Stimulated activated CD4-positive, alpha-beta T cell treated with anti-CD3 and anti-CD28 coated beads, Interleukin-1b, Interleukin-23, amount 100 ng/mL, for 48 hours (primary cell): Measurements from ENCODE around the gene STING1.
"Not testable (repeated sequence)": the region's sequence is repeated elsewhere in the genome, so short reads cannot be mapped to it uniquely, and the experiment has no call there.

Experiments
- DNase-seq: peaks from one replicate; pipeline ENCODE4 v3.0.0-alpha.2; 2020

Gene STING1

DNA sequence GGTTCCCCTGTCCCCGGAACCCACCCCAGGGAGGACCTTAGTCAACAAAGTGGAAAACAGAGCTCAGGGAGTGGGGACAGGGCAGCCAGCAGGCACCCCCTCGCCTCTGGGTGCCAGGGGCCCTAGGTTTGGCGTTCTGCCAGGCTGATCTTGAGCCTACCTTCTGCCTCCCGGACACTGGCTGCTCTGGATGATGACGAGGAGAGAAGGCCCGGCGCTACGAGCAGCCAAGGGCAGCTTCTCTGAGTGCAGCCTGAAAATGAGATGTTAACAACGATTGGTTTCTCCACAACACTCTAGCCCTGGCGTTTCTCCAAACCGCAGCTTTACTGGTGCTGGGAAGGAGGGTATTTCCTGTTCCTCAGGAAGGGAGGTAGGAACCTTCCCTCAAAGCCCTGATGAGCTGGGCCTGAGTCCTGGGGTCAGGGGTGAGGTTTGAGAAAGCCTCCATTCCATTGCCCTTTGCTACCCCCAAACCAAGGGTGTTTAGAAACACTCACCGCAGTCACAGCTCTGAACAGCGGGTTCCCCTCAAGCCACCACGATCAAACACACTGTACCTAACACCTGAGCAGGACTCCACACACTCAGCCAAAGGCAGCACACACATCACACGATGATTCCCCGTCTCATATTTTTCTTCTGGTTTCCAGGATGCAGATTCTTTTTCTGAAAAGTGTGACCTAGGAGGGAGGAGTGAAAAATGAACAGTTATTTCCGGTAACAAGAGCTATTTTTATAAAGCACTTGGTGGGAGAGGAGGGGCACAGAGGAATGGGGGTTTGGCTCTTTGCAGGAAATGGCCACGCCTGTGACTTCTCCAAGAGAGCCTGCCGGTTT, at the start of gene STING1:
Gene STING1, minus strand, starts transcription at position 709 of the 840 bp plus-strand sequence. CDS start 1,054 bp downstream, outside the sequence.
- peak; percentile 68 for DNase-seq

DNA sequence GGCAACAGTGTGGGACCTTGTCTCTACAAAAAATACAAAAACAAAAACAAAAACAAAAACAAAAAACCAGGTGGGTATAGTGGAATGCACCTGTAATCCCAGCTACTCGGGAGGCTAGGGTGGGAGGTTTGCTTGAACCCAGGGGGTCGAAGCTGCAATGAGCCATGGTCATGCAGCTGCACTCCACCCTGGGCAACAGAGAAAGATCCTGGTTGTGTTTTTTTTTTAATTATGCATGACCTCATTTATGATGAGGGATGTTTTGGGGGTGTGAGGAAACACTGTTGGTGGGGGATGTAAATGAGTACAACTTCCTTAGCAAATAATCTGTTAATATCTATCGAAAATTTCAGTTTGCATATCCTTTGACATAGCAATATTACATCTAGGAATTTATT, 49.2 kb upstream of the STING1 start:
- DNase-seq, result no peak

GRCh38 chr5:139530079-139530478, 47.5 kb upstream of the STING1 start:
- DNase-seq, result not testable (repeated sequence)

- DNase-seq, result not testable (repeated sequence)
These were observed 46.1 kb upstream of the STING1 start for GRCh38 chr5:139528695-139529094.

DNA sequence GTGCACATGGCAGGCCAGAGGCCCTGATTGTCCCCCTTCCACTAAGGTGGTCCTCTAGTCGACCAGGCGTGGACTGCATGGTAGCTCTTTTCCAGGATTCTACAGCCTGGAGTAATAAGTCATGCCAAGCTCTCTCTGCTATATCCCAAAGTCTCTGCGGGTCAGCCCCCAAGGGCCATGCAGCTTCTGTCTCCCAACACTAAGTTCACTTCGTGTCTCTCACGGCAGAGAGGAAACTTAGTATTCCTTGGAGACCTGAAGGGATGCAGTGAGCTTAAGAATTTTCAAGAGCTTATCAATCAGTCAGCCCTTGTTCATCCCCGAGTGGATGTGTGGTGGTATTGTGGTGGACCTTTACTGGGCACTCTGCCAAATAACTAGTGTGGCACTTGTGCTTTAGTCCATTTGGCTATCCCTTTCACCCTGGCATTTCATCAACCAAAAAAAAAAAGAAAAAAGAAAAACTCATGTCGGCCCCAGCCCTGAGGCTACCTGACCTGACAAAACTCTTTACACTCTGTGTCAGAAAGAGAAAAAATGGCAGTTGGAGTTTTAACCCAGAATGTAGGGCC, 45.4 kb upstream of the STING1 start:
- DNase-seq, result not testable (repeated sequence)

GRCh38 chr5:139527090-139527470, 44.5 kb upstream of the STING1 start:
- not testable (repeated sequence) for DNase-seq

DNA sequence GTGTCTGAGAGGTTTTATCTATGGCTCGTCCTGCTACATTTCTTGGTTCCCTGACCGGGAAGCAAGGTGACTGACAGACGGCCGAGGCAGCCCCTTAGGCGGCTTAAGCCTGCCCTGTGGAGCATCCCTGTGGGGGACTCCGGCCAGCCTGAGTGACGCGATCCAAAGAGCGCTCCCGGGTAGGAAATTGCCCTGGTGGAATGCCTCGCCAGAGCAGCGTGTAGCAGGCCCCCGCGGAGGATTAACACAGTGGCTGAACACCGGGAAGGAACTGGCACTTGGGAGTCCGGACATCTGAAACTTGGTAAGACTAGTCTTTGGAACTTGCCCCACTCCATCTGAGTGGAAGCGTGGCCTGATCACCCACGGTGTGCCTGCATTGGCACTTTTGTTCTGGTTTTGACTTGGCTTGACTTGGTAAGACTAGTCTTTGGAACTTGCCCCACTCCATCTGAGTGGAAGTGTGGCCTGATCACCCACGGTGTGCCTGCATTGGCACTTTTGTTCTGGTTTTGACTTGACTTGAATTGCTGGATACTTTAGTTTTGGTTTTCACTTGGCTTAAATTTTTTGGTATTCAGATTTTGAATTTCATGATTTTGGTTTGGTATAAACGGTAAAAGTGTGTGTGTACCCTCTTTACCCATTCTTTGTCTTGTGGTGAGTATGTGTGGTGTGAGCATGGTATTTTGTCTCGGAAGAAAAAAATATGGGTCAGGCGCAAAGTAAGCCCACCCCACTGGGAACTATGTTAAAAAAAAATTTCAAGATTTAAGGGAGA, 43.9 kb upstream of the STING1 start:
- not testable (repeated sequence) for DNase-seq

- DNase-seq, result not testable (repeated sequence)
These were observed 43.2 kb upstream of the STING1 start for GRCh38 chr5:139525586-139526308.

DNA sequence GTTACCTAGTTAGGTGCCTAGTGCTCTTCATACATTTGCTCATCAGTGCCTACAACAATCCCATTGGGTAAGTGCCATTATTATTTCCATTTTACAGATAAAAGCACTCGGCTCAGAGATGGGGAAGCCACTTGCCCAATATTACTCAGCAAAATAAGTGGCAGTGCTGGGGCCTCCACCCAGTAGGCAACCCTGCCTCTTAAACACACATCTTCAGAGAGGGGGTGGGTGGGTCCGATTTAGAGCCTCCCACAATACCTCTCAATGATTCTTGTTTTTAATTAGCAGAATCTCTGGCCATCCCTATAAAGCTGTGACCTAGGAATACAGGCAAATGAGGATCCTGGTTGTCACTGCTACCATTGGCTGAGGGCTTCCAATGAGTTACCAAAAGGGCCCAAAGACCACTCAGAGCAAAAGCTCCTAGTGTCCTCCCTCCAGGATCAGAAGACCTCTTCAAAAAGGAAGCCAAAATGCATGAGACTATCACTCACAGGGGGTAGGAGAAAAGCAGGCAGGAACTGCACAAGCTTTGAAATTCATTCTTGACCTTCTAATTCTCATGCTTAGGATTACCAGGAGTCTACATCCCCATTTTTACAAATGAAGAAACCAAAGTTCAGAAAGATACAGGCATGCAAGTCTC, 42.5 kb upstream of the STING1 start:
- DNase-seq, result no peak

DNA sequence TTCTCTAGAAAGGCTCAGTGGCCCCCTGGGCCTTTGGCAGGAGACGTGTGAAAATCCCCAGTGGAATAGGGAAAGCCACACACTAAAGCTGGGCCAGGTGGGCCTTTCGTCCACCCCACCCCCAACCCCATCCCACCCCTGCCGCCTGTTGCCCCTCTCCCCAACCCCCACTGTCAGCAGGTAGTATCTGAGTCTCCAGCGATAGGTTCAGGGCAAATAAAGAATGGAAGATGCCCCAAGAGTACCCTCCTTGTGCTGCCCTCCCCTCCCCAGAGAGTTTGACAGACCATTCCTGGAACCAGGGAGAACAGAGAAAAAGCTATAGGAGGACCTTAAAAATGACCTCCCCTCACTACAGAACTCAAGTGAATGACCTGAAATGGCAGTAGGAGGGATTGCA, 41.9 kb upstream of the STING1 start:
- DNase-seq, result no peak

DNA sequence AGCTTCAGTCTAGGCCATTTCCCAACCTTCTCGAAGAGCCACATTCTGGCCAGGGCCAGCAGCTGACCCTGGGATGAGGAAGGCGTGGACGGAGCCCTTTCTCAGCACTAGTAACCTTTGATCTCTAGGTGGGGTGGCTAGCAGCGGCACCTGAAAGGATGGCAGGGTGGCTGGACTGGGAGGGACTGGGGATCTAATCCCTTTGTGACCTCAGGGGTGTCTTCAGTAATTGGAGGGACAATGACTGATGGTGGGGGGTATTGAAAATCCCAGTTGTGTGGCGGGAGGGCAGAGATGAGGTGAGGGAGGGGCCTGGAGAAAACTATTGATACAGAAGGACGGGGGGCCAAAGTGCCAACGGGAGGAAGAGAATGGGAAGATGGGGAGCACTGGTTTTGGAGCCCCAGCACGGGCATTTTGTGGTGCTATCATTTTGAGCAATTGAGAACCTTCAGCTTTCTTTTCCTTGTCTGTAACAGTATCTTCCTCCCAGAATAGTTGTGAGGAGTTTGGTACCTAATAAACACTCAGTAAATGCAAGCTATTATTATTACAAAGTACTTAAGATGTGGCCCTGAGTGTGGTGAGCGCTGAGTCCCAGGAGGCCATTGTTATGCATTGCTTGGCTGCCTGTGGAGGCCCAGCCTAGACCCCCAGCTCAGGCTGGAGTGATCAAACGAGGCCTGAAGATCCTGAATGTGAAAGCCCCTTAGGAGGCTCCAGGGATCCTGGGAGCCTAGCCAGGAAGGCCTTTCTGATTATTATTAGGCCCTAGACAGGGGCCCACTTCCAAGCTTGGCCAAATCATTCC, 41.3 kb upstream of the STING1 start:
- no peak for DNase-seq

DNA sequence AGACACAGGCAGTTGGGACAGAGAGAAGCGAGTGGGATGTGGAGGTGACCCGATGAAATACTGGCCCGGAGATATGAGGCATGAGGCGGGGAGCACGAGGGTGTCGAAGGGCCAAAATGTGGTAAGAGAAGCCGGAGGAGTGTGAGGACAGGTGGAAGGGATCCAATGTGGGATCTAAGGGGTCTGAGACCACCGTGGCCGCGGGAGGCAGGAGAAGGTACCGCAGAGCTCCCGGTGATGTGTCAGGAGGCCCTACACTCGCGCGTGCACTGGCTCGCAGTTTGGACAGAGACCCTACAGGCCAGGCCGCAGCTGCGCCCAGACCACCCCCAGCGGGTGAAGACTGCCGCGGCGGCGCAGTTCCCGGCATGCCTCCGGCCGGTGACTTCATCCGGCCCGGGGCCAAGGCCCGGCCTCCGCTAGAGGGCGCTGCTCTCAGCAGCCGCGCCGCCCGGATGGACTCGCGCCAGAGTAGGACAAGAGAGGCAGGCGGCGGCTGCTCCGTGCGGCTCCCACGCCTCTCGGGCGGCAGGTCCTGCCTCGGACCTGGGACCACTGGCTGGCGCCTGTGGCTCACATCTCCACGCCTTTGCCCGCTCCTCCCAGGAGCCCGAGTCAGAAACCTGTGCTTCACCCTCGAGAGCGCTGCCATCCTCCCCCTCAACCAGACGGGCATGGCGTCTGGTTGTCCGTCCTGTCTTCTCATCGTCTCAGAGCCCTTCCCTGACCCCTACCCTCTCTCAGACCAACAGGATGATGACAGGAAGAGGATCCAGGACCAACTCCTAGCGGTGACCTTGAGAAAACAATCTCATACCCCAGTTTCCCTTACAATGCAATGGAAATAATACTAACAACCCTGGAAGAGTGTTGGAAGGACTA, 35.4 kb upstream of the STING1 start:
- DNase-seq, result peak; percentile 87

DNA sequence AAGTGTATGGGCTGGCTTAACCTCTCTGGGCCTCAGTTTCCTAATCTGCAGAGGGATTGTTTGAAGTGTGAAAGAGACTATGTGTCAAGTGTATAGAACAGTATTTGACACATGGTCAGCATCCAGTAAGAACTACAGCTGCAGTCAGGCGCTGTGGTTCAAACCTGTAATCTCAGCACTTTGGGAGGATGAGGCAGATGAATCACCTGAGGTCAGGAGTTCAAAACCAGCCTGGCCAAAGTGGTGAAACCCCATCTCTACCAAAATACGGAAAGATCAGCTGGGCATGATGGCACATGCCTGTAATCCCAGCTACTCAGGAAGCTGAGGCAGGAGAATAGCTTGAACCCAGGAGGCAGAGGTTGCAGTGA, 31.9 kb upstream of the STING1 start:
- peak; percentile 52 for DNase-seq

GRCh38 chr5:139513852-139514485, 31.4 kb upstream of the STING1 start:
- DNase-seq, result no peak

DNA sequence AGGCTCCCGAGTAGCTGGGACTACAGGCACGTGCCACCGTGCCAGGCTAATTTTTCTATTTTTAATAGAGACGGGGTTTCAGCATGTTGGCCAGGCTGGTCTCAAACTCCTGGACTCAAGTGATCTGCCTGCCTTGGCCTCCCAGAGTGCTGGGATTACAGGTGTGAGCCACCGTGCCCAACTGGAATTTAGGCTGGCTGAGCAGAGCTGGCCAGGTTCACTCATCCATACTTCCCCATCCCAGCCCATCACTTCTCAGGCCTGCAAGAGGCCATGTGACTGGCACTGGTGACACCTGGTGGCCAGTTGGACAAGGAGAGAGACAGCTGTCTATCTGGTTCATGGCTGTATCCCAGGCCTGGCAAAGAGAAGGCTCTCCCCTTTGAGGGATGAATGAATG, 30.9 kb upstream of the STING1 start:
- peak; percentile 77 for DNase-seq

- DNase-seq, result no peak
These were observed 30.3 kb upstream of the STING1 start for GRCh38 chr5:139512786-139513390.

DNA sequence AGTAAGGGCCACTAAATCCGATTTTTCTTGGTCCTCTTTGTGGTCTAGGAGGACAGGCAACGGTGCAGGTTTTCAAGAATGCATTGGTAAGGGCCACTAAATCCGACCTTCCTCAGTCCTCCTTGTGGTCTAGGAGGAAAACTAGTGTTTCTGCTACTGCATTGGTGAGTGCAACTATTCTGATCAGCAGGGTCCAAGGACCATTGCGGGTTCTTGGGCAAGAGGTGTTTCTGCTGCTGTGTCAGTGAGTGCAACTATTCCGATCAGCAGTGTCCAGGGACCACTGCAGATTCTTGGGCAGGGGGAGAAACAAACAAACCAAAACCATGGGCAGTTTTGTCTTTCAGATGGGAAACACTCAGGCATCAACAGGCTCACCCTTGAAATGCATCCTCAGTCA, 22.2 kb upstream of the STING1 start:
- DNase-seq, result not testable (repeated sequence)

GRCh38 chr5:139503879-139504278, 21.3 kb upstream of the STING1 start:
- DNase-seq, result not testable (repeated sequence)

DNA sequence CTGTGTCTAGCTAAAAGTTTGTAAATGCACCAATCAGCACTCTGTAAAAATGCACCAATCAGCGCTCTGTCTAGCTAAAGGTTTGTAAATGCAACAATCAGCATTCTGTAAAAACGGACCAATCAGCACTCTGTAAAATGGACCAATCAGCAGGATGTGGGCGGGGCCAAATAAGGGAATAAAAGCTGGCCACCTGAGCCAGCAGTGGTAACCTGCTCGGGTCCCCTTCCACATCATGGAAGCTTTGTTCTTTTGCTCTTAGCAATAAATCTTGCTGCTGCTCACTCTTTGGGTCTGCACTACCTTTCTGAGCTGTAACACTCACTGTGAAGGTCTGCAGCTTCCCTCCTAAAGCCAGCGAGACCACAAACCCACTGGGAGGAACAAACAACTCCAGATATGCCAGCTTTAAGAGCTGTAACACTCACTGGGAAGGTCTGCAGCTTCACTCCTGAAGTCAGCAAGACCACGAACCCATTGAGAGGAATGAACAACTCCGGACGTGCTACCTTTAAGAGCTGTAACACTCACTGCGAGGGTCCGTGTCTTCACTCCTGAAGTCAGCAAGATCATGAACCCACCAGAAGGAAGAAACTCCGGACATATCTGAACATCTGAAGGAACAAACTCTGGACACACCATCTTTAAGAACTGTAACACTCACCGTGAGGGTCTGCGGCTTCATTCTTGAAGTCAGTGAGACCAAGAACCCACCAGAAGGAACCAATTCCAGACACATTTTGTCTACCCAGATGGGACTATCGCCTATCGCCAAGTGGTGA, 20.7 kb upstream of the STING1 start:
- DNase-seq, result not testable (repeated sequence)
